SK-N-SH treated with all-trans-retinoic acid at 6 μM for 48 hours (cell line): ENCODE measurements around the gene USP6NL.

Experiments
- ATAC-seq: fragments of 200-7000 bp; cut with Tn5 transposase; 3 replicates; pipeline ENCODE4 v1.9.1; 2020; ENCODE audit warnings: mild to moderate bottlenecking, moderate library complexity
- BACH2 ChIP-seq: fragments of 250-450 bp; sonication (Bioruptor Pico); IDR thresholded peaks from 2 replicates; pipeline ENCODE4 v1.9.0; 2021; ENCODE audit warnings: mild to moderate bottlenecking, borderline replicate concordance
- CSDC2 ChIP-seq: fragments of 250-450 bp; sonication (Bioruptor Pico); IDR thresholded peaks from 2 replicates; pipeline ENCODE4 v1.5.0; 2020; ENCODE audit warnings: mild to moderate bottlenecking, moderate library complexity
- ESRRG ChIP-seq: fragments of 250-450 bp; sonication (Bioruptor Pico); IDR thresholded peaks from 2 replicates; pipeline ENCODE4 v1.6.1; 2021; ENCODE audit warnings: mild to moderate bottlenecking
- GLIS3 ChIP-seq: fragments of 250-450 bp; sonication (Bioruptor Pico); IDR thresholded peaks from 2 replicates; pipeline ENCODE4 v1.5.0; 2020; ENCODE audit warnings: mild to moderate bottlenecking, moderate library complexity
- PPARA ChIP-seq: fragments of 250-450 bp; sonication (Bioruptor Pico); IDR thresholded peaks from 2 replicates; pipeline ENCODE4 v1.5.0; 2020; ENCODE audit warnings: mild to moderate bottlenecking, borderline replicate concordance
- RARB ChIP-seq: fragments of 250-450 bp; sonication (Bioruptor Pico); IDR thresholded peaks from 2 replicates; pipeline ENCODE4 v1.8.0; 2021; ENCODE audit warnings: mild to moderate bottlenecking, moderate library complexity
- TOX ChIP-seq: fragments of 250-450 bp; sonication (Bioruptor Pico); IDR thresholded peaks from 2 replicates; pipeline ENCODE4 v1.8.0; 2021; ENCODE audit warnings: mild to moderate bottlenecking, moderate library complexity, borderline replicate concordance
- ZC3H10 ChIP-seq: fragments of 250-450 bp; sonication (Bioruptor Pico); IDR thresholded peaks from 2 replicates; pipeline ENCODE4 v1.5.1; 2021; ENCODE audit warnings: mild to moderate bottlenecking, moderate library complexity
- ZFP3 ChIP-seq: fragments of 250-450 bp; sonication (Bioruptor Pico); IDR thresholded peaks from 2 replicates; pipeline ENCODE4 v1.5.0; 2020; ENCODE audit warnings: mild to moderate bottlenecking, moderate library complexity
- ZNF565 ChIP-seq: fragments of 450-650 bp; formaldehyde crosslinking; conservative IDR thresholded peaks from 2 replicates; pipeline ENCODE4 v1.5.0; 2020; ENCODE audit warnings: low read depth, mild to moderate bottlenecking, moderate library complexity
- ZNF70 ChIP-seq: fragments of 450-650 bp; formaldehyde crosslinking; IDR thresholded peaks from 2 replicates; pipeline ENCODE4 v1.5.0; 2020; ENCODE audit warnings: mild to moderate bottlenecking, moderate library complexity
- ZNF8 ChIP-seq: fragments of 450-650 bp; formaldehyde crosslinking; IDR thresholded peaks from 2 replicates; pipeline ENCODE4 v1.5.0; 2020; ENCODE audit warnings: mild to moderate bottlenecking, moderate library complexity
- TF ChIP-seq, protein P1 (sequence below): fragments of 250-450 bp; sonication (Bioruptor Pico); IDR thresholded peaks from 2 replicates; pipeline ENCODE4 v1.5.1; 2021; ENCODE audit warnings: mild to moderate bottlenecking, moderate library complexity
- TF ChIP-seq, protein P2 (sequence below): fragments of 250-450 bp; sonication (Bioruptor Pico); IDR thresholded peaks from 2 replicates; pipeline ENCODE4 v1.8.0; 2021; ENCODE audit warnings: low read depth, mild to moderate bottlenecking, moderate library complexity, borderline replicate concordance
- TF ChIP-seq, protein P3 (sequence below): fragments of 250-450 bp; sonication (Bioruptor Pico); IDR thresholded peaks from 2 replicates; pipeline ENCODE4 v1.5.1; 2020; ENCODE audit warnings: low read depth, mild to moderate bottlenecking, moderate library complexity
- TF ChIP-seq, protein P4 (sequence below): fragments of 250-450 bp; sonication (Bioruptor Pico); IDR thresholded peaks from 2 replicates; pipeline ENCODE4 v1.5.0; 2020; ENCODE audit warnings: mild to moderate bottlenecking, moderate library complexity
- TF ChIP-seq, protein P5 (sequence below): fragments of 250-450 bp; sonication (Bioruptor Pico); IDR thresholded peaks from 2 replicates; pipeline ENCODE4 v1.8.0; 2020; ENCODE audit warnings: mild to moderate bottlenecking, moderate library complexity, borderline replicate concordance

The USP6NL gene

DNA sequence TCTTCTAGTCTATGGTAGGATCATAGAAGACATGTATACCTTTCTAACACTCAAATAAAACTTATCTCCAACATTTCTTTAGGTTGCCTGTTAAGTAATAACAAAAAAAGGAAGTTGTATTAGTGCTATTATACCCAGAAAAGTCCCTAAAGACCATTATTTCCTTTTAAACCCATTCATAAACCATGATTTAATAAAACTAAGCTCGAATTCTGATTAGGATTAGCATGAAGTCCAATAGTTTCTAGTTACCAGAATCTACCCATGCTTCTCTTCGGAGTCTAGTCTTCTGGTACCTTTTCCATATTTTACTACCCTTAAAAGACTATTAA is 62.7 kb downstream of the USP6NL start (continued):
- TF ChIP-seq, protein P1, sequence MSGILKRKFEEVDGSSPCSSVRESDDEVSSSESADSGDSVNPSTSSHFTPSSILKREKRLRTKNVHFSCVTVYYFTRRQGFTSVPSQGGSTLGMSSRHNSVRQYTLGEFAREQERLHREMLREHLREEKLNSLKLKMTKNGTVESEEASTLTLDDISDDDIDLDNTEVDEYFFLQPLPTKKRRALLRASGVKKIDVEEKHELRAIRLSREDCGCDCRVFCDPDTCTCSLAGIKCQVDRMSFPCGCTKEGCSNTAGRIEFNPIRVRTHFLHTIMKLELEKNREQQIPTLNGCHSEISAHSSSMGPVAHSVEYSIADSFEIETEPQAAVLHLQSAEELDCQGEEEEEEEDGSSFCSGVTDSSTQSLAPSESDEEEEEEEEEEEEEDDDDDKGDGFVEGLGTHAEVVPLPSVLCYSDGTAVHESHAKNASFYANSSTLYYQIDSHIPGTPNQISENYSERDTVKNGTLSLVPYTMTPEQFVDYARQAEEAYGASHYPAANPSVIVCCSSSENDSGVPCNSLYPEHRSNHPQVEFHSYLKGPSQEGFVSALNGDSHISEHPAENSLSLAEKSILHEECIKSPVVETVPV (CRISPR knock-in tag) = no peak
- no peak for TF ChIP-seq BACH2 (CRISPR knock-in tag)
- TF ChIP-seq ZNF70 = no peak

DNA sequence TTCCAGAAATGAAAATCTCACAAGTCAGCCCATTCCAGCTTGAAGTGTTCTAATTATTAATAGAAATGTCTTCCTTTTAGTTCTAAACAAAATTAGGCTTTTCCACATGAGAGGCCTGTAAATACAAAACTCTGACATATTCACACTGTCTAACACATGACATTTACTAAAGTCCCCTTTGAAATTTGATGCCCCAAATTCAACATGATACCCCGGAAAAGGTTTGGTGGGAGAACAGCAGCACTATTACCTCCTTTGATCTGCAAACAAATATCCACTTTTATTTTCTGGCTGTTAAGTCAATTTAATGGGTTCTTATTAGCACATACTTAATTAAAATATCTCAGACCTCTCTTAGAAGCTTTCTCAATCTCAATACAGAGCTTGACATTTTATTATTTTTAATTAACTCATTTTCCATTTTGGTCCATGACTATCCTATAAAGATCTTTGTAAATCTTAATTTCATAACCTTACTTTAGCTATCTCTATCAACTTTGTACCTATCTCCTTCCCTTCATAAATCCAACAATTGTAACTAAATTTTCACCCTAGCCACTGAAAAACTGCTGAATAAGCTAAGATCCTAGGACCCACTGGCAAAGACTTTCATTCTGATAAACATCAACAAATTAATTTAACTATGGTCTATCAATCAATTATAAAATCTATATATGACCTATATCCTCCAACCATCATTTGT is 63.2 kb downstream of the USP6NL start:
- TF ChIP-seq GLIS3 (CRISPR knock-in tag) = no peak
- no peak for TF ChIP-seq BACH2 (CRISPR knock-in tag)
- TF ChIP-seq ESRRG (CRISPR knock-in tag) = no peak
- TF ChIP-seq ZNF565 (CRISPR knock-in tag) = no peak
- TF ChIP-seq CSDC2 (CRISPR knock-in tag) = no peak
- TF ChIP-seq, protein P2, sequence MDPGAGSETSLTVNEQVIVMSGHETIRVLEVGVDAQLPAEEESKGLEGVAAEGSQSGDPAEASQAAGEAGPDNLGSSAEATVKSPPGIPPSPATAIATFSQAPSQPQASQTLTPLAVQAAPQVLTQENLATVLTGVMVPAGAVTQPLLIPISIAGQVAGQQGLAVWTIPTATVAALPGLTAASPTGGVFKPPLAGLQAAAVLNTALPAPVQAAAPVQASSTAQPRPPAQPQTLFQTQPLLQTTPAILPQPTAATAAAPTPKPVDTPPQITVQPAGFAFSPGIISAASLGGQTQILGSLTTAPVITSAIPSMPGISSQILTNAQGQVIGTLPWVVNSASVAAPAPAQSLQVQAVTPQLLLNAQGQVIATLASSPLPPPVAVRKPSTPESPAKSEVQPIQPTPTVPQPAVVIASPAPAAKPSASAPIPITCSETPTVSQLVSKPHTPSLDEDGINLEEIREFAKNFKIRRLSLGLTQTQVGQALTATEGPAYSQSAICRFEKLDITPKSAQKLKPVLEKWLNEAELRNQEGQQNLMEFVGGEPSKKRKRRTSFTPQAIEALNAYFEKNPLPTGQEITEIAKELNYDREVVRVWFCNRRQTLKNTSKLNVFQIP (CRISPR knock-in tag) = no peak
- TF ChIP-seq TOX = no peak
- TF ChIP-seq, protein P3, sequence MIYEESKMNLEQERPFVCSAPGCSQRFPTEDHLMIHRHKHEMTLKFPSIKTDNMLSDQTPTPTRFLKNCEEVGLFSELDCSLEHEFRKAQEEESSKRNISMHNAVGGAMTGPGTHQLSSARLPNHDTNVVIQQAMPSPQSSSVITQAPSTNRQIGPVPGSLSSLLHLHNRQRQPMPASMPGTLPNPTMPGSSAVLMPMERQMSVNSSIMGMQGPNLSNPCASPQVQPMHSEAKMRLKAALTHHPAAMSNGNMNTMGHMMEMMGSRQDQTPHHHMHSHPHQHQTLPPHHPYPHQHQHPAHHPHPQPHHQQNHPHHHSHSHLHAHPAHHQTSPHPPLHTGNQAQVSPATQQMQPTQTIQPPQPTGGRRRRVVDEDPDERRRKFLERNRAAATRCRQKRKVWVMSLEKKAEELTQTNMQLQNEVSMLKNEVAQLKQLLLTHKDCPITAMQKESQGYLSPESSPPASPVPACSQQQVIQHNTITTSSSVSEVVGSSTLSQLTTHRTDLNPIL = no peak
- TF ChIP-seq, protein P4, sequence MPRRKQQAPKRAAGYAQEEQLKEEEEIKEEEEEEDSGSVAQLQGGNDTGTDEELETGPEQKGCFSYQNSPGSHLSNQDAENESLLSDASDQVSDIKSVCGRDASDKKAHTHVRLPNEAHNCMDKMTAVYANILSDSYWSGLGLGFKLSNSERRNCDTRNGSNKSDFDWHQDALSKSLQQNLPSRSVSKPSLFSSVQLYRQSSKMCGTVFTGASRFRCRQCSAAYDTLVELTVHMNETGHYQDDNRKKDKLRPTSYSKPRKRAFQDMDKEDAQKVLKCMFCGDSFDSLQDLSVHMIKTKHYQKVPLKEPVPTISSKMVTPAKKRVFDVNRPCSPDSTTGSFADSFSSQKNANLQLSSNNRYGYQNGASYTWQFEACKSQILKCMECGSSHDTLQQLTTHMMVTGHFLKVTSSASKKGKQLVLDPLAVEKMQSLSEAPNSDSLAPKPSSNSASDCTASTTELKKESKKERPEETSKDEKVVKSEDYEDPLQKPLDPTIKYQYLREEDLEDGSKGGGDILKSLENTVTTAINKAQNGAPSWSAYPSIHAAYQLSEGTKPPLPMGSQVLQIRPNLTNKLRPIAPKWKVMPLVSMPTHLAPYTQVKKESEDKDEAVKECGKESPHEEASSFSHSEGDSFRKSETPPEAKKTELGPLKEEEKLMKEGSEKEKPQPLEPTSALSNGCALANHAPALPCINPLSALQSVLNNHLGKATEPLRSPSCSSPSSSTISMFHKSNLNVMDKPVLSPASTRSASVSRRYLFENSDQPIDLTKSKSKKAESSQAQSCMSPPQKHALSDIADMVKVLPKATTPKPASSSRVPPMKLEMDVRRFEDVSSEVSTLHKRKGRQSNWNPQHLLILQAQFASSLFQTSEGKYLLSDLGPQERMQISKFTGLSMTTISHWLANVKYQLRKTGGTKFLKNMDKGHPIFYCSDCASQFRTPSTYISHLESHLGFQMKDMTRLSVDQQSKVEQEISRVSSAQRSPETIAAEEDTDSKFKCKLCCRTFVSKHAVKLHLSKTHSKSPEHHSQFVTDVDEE = no peak
- TF ChIP-seq RARB (CRISPR knock-in tag) = no peak
- no peak for TF ChIP-seq ZNF8
- no peak for TF ChIP-seq ZFP3 (CRISPR knock-in tag)
- TF ChIP-seq PPARA = no peak
- TF ChIP-seq, protein P1 (CRISPR knock-in tag) = no peak
- TF ChIP-seq ZC3H10 (CRISPR knock-in tag) = no peak
- no peak for ATAC-seq

DNA sequence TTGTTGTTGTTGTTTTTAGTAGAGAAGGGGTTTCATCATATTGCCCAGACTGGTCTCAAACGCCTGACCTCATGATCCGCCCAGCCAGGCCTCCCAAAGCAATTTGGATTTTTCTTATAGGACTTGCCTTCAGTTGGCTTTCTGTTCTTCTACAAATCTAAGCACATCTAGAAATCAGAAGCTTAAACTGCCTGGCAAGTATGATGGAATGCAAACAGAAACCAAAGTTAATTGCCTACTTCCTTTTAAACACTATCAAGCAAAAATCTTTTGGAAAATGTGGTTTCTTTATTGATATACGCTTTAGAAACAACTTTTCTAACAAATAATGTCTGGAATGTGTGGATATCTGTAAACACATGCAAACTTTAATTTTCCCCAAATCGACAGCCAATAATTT is 64.9 kb downstream of the USP6NL start:
- peak; percentile 52; the same call in 2 of the 3 replicates for ATAC-seq
- TF ChIP-seq ESRRG (CRISPR knock-in tag) = no peak
- TF ChIP-seq ZNF8 = no peak
- TF ChIP-seq, protein P4 = no peak
- TF ChIP-seq, all 23 proteins: peak for 0

DNA sequence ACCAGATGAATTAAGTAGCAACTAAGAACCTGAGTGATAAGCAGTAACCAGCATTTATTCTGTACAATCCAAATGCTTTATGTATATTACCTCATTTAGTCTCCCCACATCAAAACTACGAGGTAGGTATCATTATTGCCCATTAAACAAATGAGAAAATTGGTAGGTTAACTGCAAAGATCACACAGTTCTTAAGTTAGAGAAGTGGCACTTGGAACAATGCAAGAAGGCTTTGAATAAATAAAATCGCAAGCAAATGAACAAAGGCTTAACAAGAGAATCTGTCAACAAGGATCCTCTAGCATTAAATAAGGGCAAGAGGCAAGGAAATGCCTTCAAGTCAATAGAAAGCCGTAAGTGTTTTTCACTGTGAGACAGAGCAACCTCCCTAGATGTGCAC is 70.2 kb downstream of the USP6NL start:
- no peak for ATAC-seq
- TF ChIP-seq ZNF70 (no peak), ZNF565 (CRISPR knock-in tag) (no peak), ESRRG (CRISPR knock-in tag) (no peak)
- TF ChIP-seq, protein P5, sequence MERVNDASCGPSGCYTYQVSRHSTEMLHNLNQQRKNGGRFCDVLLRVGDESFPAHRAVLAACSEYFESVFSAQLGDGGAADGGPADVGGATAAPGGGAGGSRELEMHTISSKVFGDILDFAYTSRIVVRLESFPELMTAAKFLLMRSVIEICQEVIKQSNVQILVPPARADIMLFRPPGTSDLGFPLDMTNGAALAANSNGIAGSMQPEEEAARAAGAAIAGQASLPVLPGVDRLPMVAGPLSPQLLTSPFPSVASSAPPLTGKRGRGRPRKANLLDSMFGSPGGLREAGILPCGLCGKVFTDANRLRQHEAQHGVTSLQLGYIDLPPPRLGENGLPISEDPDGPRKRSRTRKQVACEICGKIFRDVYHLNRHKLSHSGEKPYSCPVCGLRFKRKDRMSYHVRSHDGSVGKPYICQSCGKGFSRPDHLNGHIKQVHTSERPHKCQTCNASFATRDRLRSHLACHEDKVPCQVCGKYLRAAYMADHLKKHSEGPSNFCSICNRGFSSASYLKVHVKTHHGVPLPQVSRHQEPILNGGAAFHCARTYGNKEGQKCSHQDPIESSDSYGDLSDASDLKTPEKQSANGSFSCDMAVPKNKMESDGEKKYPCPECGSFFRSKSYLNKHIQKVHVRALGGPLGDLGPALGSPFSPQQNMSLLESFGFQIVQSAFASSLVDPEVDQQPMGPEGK = no peak
- TF ChIP-seq, all 23 proteins: peak for 0
